ENCODE results near the gene RALGAPA2. TPM values are rescaled to one million over a fixed set of nuclear protein-coding genes. Genes with fewer than 3 reads are reported as not detected.
A peak's percentile ranks its signal among the peaks of the same experiment; 100 is the strongest.

Gene RALGAPA2
- total and polyA plus RNA-seq, 2 of the 13 experiments (the other 11 are each of a cell fraction or from before 2014, with no cell fraction given) = 13.8 to 17.7 TPM

DNA sequence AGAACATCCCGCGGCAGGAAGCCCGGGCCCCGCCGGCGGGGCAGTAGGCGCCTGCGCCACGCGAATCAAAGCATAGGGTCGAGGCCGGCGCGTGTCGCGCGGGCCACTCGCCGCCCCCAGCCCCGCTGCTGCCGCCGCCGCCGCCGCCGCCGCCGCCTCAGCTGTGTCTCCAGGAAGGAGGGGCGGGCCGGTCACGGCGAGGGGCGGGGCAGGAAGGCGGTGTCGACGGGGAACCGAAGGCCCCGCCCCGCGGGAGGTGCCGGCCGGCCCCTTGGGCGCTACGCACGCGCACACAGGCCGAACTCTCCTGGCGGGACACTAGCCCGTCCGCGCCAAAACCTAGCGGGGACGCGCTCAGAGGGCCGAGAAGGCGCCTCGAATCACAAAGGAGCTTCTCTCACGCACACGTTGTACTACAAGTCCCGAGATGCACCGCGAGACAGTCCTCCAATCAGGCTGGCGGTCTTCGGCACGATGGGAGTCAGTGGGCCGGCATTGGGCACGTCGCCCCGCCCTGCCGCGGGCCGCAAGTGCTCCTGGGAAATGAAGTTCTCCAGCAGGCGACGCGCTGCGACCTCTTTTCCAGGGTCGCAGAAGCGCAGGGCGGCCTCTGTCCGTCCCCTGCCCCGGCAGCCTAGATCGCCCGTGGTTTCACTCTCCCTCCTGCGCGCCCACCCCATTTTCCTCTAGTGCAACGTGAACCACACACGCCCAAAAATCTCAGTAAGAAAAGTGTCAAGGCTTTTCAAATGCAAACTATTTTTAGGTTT lies at the start of gene RALGAPA2 (continued):
- TF ChIP-seq KDM6A (CRISPR knock-in tag; IDR thresholded peaks at IDR 0.05; ENCODE audit: low read depth) (0 out of 2 replicates have a peak, but pooled peaks have one; percentile 15), ZNF12 (CRISPR knock-in tag; IDR thresholded peaks at IDR 0.05) (no peak), ZNF841 (CRISPR knock-in tag; IDR thresholded peaks at IDR 0.05; ENCODE audit: borderline replicate concordance) (no peak), GATAD1 (CRISPR knock-in tag; IDR thresholded peaks at IDR 0.05) (peak; percentile 81), ZNF557 (CRISPR knock-in tag; IDR thresholded peaks at IDR 0.05) (no peak), EHMT2 (IDR thresholded peaks at IDR 0.05; ENCODE audit: borderline replicate concordance, low read depth, low read length) (no peak), SMAD3 (CRISPR knock-in tag; IDR thresholded peaks at IDR 0.05) (peak; percentile 79; the same call in 1 of the 2 replicates), EP300 (IDR thresholded peaks at IDR 0.05; ENCODE audit: low read depth in 2 of 2, low read length in 2 of 2) (no peak), EP300 (CRISPR knock-in tag; IDR thresholded peaks at IDR 0.05; ENCODE audit: borderline replicate concordance) (no peak), NBN (conservative IDR thresholded peaks at IDR 0.05) (no peak), ZNF501 (CRISPR knock-in tag; IDR thresholded peaks at IDR 0.05) (peak; percentile 98), ZNF264 (CRISPR knock-in tag; IDR thresholded peaks at IDR 0.05) (peak; percentile 61), MTF1 (CRISPR knock-in tag; IDR thresholded peaks at IDR 0.05) (no peak), ZNF33B (CRISPR knock-in tag; IDR thresholded peaks at IDR 0.05) (no peak), KLF9 (CRISPR knock-in tag; IDR thresholded peaks at IDR 0.05; ENCODE audit: low read depth) (no peak), MEIS2 (CRISPR knock-in tag; IDR thresholded peaks at IDR 0.05) (no peak; the same call in none of the 2 replicates), TEAD2 (CRISPR knock-in tag; IDR thresholded peaks at IDR 0.05) (no peak), SATB2 (CRISPR knock-in tag; IDR thresholded peaks at IDR 0.05) (0 out of 2 replicates have a peak, but pooled peaks have one; percentile 17), GZF1 (CRISPR knock-in tag; IDR thresholded peaks at IDR 0.05) (0 out of 2 replicates have a peak, but pooled peaks have one; percentile 48), ZBTB7B (CRISPR knock-in tag; IDR thresholded peaks at IDR 0.05) (peak; percentile 96)
- TF ChIP-seq, protein P1, sequence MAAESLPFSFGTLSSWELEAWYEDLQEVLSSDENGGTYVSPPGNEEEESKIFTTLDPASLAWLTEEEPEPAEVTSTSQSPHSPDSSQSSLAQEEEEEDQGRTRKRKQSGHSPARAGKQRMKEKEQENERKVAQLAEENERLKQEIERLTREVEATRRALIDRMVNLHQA (CRISPR knock-in tag; IDR thresholded peaks at IDR 0.05) = no peak
- TF ChIP-seq, protein P2, sequence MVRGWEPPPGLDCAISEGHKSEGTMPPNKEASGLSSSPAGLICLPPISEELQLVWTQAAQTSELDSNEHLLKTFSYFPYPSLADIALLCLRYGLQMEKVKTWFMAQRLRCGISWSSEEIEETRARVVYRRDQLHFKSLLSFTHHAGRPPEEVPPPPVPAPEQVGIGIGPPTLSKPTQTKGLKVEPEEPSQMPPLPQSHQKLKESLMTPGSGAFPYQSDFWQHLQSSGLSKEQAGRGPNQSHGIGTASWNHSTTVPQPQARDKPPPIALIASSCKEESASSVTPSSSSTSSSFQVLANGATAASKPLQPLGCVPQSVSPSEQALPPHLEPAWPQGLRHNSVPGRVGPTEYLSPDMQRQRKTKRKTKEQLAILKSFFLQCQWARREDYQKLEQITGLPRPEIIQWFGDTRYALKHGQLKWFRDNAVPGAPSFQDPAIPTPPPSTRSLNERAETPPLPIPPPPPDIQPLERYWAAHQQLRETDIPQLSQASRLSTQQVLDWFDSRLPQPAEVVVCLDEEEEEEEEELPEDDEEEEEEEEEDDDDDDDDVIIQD (CRISPR knock-in tag; IDR thresholded peaks at IDR 0.05; ENCODE audit: low read depth) = peak; percentile 20; the same call in 1 of the 2 replicates
- TF ChIP-seq, protein P3, sequence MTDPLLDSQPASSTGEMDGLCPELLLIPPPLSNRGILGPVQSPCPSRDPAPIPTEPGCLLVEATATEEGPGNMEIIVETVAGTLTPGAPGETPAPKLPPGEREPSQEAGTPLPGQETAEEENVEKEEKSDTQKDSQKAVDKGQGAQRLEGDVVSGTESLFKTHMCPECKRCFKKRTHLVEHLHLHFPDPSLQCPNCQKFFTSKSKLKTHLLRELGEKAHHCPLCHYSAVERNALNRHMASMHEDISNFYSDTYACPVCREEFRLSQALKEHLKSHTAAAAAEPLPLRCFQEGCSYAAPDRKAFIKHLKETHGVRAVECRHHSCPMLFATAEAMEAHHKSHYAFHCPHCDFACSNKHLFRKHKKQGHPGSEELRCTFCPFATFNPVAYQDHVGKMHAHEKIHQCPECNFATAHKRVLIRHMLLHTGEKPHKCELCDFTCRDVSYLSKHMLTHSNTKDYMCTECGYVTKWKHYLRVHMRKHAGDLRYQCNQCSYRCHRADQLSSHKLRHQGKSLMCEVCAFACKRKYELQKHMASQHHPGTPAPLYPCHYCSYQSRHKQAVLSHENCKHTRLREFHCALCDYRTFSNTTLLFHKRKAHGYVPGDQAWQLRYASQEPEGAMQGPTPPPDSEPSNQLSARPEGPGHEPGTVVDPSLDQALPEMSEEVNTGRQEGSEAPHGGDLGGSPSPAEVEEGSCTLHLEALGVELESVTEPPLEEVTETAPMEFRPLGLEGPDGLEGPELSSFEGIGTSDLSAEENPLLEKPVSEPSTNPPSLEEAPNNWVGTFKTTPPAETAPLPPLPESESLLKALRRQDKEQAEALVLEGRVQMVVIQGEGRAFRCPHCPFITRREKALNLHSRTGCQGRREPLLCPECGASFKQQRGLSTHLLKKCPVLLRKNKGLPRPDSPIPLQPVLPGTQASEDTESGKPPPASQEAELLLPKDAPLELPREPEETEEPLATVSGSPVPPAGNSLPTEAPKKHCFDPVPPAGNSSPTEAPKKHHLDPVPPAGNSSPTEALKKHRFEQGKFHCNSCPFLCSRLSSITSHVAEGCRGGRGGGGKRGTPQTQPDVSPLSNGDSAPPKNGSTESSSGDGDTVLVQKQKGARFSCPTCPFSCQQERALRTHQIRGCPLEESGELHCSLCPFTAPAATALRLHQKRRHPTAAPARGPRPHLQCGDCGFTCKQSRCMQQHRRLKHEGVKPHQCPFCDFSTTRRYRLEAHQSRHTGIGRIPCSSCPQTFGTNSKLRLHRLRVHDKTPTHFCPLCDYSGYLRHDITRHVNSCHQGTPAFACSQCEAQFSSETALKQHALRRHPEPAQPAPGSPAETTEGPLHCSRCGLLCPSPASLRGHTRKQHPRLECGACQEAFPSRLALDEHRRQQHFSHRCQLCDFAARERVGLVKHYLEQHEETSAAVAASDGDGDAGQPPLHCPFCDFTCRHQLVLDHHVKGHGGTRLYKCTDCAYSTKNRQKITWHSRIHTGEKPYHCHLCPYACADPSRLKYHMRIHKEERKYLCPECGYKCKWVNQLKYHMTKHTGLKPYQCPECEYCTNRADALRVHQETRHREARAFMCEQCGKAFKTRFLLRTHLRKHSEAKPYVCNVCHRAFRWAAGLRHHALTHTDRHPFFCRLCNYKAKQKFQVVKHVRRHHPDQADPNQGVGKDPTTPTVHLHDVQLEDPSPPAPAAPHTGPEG (CRISPR knock-in tag; IDR thresholded peaks at IDR 0.05) = 0 out of 2 replicates have a peak, but pooled peaks have one; percentile 50
- TF ChIP-seq, protein P4, sequence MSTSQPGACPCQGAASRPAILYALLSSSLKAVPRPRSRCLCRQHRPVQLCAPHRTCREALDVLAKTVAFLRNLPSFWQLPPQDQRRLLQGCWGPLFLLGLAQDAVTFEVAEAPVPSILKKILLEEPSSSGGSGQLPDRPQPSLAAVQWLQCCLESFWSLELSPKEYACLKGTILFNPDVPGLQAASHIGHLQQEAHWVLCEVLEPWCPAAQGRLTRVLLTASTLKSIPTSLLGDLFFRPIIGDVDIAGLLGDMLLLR (CRISPR knock-in tag; IDR thresholded peaks at IDR 0.05) = no peak

Measured in HepG2 (cell line).